Measurements from ENCODE around the gene COL23A1. TPM values are rescaled to one million over a fixed set of nuclear protein-coding genes. Genes with fewer than 3 reads are reported as not detected.

COL23A1 gene
- total and polyA plus RNA-seq, 2 of the 8 experiments (the other 6 are each of a cell fraction or from before 2014, with no cell fraction given) = 3.1 to 4.7 TPM

DNA sequence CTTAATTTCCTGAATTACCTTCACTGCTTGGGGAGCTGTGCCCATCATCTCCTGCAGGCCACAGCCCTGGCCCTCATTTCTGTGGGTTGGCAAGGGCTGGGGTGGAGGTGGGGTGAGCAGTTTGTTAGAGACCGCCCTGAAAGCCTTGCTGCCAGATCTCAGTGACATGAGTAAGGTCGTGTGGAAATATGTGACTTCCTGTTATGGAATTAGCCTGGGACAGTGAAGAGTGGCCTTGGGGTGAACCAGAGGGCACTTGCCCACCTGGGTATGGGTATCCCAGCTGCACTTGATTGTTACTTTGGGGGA lies 388.3 kb downstream of the COL23A1 start (continued):
- TF ChIP-seq, protein P1, sequence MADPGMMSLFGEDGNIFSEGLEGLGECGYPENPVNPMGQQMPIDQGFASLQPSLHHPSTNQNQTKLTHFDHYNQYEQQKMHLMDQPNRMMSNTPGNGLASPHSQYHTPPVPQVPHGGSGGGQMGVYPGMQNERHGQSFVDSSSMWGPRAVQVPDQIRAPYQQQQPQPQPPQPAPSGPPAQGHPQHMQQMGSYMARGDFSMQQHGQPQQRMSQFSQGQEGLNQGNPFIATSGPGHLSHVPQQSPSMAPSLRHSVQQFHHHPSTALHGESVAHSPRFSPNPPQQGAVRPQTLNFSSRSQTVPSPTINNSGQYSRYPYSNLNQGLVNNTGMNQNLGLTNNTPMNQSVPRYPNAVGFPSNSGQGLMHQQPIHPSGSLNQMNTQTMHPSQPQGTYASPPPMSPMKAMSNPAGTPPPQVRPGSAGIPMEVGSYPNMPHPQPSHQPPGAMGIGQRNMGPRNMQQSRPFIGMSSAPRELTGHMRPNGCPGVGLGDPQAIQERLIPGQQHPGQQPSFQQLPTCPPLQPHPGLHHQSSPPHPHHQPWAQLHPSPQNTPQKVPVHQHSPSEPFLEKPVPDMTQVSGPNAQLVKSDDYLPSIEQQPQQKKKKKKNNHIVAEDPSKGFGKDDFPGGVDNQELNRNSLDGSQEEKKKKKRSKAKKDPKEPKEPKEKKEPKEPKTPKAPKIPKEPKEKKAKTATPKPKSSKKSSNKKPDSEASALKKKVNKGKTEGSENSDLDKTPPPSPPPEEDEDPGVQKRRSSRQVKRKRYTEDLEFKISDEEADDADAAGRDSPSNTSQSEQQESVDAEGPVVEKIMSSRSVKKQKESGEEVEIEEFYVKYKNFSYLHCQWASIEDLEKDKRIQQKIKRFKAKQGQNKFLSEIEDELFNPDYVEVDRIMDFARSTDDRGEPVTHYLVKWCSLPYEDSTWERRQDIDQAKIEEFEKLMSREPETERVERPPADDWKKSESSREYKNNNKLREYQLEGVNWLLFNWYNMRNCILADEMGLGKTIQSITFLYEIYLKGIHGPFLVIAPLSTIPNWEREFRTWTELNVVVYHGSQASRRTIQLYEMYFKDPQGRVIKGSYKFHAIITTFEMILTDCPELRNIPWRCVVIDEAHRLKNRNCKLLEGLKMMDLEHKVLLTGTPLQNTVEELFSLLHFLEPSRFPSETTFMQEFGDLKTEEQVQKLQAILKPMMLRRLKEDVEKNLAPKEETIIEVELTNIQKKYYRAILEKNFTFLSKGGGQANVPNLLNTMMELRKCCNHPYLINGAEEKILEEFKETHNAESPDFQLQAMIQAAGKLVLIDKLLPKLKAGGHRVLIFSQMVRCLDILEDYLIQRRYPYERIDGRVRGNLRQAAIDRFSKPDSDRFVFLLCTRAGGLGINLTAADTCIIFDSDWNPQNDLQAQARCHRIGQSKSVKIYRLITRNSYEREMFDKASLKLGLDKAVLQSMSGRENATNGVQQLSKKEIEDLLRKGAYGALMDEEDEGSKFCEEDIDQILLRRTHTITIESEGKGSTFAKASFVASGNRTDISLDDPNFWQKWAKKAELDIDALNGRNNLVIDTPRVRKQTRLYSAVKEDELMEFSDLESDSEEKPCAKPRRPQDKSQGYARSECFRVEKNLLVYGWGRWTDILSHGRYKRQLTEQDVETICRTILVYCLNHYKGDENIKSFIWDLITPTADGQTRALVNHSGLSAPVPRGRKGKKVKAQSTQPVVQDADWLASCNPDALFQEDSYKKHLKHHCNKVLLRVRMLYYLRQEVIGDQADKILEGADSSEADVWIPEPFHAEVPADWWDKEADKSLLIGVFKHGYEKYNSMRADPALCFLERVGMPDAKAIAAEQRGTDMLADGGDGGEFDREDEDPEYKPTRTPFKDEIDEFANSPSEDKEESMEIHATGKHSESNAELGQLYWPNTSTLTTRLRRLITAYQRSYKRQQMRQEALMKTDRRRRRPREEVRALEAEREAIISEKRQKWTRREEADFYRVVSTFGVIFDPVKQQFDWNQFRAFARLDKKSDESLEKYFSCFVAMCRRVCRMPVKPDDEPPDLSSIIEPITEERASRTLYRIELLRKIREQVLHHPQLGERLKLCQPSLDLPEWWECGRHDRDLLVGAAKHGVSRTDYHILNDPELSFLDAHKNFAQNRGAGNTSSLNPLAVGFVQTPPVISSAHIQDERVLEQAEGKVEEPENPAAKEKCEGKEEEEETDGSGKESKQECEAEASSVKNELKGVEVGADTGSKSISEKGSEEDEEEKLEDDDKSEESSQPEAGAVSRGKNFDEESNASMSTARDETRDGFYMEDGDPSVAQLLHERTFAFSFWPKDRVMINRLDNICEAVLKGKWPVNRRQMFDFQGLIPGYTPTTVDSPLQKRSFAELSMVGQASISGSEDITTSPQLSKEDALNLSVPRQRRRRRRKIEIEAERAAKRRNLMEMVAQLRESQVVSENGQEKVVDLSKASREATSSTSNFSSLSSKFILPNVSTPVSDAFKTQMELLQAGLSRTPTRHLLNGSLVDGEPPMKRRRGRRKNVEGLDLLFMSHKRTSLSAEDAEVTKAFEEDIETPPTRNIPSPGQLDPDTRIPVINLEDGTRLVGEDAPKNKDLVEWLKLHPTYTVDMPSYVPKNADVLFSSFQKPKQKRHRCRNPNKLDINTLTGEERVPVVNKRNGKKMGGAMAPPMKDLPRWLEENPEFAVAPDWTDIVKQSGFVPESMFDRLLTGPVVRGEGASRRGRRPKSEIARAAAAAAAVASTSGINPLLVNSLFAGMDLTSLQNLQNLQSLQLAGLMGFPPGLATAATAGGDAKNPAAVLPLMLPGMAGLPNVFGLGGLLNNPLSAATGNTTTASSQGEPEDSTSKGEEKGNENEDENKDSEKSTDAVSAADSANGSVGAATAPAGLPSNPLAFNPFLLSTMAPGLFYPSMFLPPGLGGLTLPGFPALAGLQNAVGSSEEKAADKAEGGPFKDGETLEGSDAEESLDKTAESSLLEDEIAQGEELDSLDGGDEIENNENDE (IDR thresholded peaks at IDR 0.05; ENCODE audit: insufficient replicate concordance, low read length) = no peak
- TF ChIP-seq RNF2 (IDR thresholded peaks at IDR 0.05; ENCODE audit: borderline replicate concordance, low read depth, low read length, missing control alignments, poor library complexity, severe bottlenecking) (no peak), RXRA (IDR thresholded peaks at IDR 0.05; ENCODE audit: insufficient read depth, low read depth, low read length) (no peak), EZH2 (IDR thresholded peaks at IDR 0.05; ENCODE audit: low read depth, low read length, severe bottlenecking) (no peak), TEAD4 (IDR thresholded peaks at IDR 0.05; ENCODE audit: low read depth, low read length) (no peak), TCF12 (IDR thresholded peaks at IDR 0.05; ENCODE audit: low read depth, low read length) (no peak), KDM4A (IDR thresholded peaks at IDR 0.05; ENCODE audit: low read depth, low read length, severe bottlenecking) (no peak)

Data from H1 (cell line).